ENCODE results near the gene MAT1A. TPM values are rescaled to one million over a fixed set of nuclear protein-coding genes. Genes with fewer than 3 reads are reported as not detected.
"Not testable (repeated sequence)": the region's sequence is repeated elsewhere in the genome, so short reads cannot be mapped to it uniquely, and the experiment has no call there.

Gene MAT1A
- total RNA-seq, 2 donors from 2014 or later, result not detected

DNA sequence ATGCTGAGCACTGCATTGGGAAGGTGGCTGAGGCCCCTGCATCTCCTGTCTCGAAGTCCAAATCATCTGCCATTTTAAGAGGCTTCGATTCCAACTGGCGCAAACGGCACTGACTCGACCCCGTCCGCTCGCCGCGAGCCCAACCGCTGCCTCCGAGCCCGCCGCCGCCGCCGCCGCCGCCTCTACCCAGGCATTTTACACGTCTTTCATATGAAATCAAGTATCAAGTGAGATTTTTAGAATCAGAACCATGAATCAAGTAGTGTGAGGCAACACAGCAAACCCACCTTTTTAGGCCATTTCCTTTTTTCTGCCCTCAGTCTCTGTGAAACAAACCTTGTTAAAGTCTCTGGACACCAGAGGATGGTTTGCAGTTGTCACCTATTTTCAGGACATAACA, 41.8 kb downstream of the MAT1A start:
- DNase-seq (ENCODE audit: low spot score); H3K27ac ChIP-seq; ATAC-seq (ENCODE audit: insufficient number of reproducible peaks, low FRiP score, low read depth); H3K4me1 ChIP-seq (ENCODE audit: control insufficient read depth in 1 of 2, low read depth in 2 of 2); H3K36me3 ChIP-seq; H3K9me3 ChIP-seq; H3K4me3 ChIP-seq; H3K27me3 ChIP-seq (replicated peaks; ENCODE audit: insufficient read depth): not testable (repeated sequence)

DNA sequence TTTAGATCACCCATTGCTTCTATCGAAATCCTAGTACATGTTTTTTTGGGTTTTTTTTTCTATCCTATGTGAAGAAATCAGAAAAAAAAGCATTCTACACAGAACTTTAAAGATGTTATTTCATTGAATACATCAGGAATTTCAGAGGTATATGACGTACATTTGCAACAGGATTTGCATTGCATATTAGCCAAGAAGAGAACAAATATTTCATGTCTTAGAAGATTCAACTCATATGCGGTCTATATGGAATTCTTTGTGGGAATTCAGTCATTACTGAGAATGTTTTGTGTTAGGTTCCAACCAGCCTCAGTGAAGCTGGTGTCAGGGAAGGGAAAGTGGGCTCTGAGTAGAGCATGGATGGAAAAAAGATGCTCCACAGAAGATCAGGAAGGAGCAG, 45.1 kb downstream of the MAT1A start:
- DNase-seq (ENCODE audit: low spot score); H3K27ac ChIP-seq; H3K4me1 ChIP-seq (ENCODE audit: control insufficient read depth in 1 of 2, low read depth in 2 of 2); H3K27me3 ChIP-seq (replicated peaks; ENCODE audit: insufficient read depth); H3K9me3 ChIP-seq; H3K36me3 ChIP-seq; ATAC-seq (ENCODE audit: insufficient number of reproducible peaks, low FRiP score, low read depth); H3K4me3 ChIP-seq: not testable (repeated sequence)

DNA sequence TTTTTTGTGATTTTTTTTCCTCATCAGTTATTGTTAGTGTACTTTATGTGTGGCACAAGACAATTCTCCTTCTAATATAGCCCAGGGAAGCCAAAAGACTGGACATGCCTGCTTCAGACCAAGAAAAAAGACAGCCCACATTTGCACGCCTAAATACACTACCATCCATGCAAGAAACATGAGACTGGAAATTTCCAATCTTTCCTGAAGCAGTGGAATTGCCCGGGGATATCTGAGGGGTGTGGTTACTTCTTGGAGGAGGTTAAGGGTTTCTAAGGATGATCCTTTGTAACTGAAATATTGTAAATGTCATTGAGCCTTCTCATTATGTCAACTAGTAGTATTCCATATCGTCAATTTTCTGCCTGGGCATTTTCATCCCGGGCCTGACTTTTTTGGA, 47.1 kb downstream of the MAT1A start:
- ATAC-seq (ENCODE audit: insufficient number of reproducible peaks, low FRiP score, low read depth), result not testable (repeated sequence)

DNA sequence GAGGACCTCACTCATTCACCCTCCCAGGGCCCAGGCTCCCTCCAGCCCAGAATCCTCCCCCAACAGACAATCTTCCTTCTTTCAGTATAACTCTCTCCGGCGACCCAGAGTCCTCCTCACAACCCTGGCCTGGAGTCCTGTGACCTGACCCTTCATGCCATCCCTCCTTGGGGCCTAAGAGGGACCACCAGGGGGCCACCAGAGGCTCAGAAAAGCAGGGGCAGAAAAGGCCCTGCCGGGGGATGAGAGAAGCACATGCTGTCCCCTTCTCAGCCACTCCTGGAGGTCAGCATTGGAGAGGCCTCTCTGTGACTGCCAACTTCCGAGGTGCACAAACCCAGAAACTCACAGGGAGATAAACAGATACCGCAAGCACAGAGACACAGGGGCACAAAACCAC, 53.0 kb downstream of the MAT1A start:
- not testable (repeated sequence) for ATAC-seq (ENCODE audit: insufficient number of reproducible peaks, low FRiP score, low read depth); H3K9me3 ChIP-seq; H3K27ac ChIP-seq; H3K27me3 ChIP-seq (replicated peaks; ENCODE audit: insufficient read depth); DNase-seq (ENCODE audit: low spot score); H3K4me3 ChIP-seq; H3K4me1 ChIP-seq (ENCODE audit: control insufficient read depth in 1 of 2, low read depth in 2 of 2); H3K36me3 ChIP-seq

More for the DNA sequence above, 47.1 kb downstream of the MAT1A start:
- H3K4me3 ChIP-seq; H3K9me3 ChIP-seq; DNase-seq (ENCODE audit: low spot score); H3K27me3 ChIP-seq (replicated peaks; ENCODE audit: insufficient read depth); H3K4me1 ChIP-seq (ENCODE audit: control insufficient read depth in 1 of 2, low read depth in 2 of 2); H3K27ac ChIP-seq; H3K36me3 ChIP-seq: not testable (repeated sequence)

DNA sequence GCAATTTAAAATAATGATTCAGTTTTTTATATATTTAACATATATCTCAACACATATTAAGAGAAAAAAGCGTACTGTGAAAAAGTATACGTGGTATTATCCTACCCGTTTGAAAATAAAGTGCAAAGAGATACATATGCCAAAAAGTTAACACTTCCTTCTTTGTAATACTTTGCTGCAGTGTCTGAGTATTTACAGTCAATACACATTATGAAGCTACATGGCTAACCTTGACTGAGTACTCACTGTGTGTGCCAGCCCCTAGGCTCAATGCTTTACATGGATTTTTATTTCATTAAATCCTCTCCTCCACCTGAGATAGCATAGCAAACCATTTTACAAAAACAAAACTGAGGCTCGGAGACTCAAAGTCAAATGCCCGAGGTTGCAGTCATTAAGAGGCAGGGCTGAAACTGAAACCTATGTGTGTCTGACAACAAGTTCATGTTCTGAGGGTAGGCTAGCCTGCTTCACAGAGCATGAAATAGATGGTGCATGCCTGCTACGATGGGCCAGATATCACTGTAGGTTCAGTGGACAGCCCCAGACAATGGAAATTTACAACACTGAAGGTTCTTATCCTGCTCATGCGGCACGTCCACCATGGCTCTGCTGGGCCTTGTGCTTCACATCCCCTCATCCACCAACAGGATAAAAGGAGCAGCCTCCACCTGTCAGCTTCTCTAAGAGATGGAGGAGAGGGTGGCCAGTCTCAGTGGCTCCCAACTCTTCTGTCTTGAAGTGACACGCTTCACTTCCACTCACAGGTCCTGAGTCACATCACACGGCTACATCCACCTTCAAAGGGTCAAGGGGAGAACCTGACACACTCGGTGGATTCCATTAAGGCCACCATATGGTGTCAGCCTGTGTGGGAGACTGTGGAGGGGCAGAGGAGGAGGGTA, 54.9 kb downstream of the MAT1A start:
- H3K36me3 ChIP-seq; DNase-seq (ENCODE audit: low spot score); ATAC-seq (ENCODE audit: insufficient number of reproducible peaks, low FRiP score, low read depth); H3K4me3 ChIP-seq; H3K4me1 ChIP-seq (ENCODE audit: control insufficient read depth in 1 of 2, low read depth in 2 of 2); H3K27me3 ChIP-seq (replicated peaks; ENCODE audit: insufficient read depth); H3K9me3 ChIP-seq; H3K27ac ChIP-seq: not testable (repeated sequence)

DNA sequence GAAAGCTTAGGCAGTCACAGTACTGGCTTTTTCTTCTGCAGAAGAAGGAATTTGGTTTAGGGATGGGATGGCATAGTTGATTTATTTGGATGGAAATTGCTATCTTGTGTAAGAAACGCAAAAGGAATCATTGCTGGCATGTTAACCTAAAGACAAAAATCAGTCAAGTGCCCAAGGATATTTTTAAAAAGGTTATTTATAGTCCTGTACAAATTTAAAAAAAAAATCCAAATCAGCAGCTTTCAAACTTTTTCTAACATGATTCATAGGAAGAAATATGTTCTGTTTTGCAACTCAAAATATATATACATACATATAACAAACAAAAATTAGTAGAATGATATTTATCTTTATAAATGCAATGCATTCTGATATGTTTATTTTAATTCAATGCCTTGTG, 55.6 kb downstream of the MAT1A start:
- H3K36me3 ChIP-seq; H3K27ac ChIP-seq; H3K4me3 ChIP-seq; H3K9me3 ChIP-seq; H3K4me1 ChIP-seq (ENCODE audit: control insufficient read depth in 1 of 2, low read depth in 2 of 2); ATAC-seq (ENCODE audit: insufficient number of reproducible peaks, low FRiP score, low read depth); DNase-seq (ENCODE audit: low spot score); H3K27me3 ChIP-seq (replicated peaks; ENCODE audit: insufficient read depth): not testable (repeated sequence)

DNA sequence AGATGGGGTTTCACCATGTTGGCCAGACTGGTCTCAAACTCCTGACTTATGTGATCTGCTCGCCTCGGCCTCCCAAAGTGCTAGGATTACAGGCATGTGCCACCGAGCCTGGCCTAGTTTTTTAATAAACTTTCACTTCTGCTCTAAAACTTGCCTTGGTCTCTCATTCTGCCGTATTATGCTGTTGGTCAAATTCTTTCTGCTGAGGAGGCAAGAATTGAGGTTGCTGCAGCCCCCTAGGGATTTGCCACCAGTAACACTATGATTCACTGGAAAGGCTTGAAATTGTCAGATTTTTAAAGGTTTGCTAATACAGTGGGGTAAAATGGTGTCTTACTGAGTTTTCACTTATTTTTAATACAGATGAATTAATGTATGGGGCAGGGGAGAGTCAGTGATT, 62.7 kb downstream of the MAT1A start:
- not testable (repeated sequence) for DNase-seq (ENCODE audit: low spot score); H3K4me3 ChIP-seq; H3K9me3 ChIP-seq; ATAC-seq (ENCODE audit: insufficient number of reproducible peaks, low FRiP score, low read depth); H3K4me1 ChIP-seq (ENCODE audit: control insufficient read depth in 1 of 2, low read depth in 2 of 2); H3K27ac ChIP-seq; H3K27me3 ChIP-seq (replicated peaks; ENCODE audit: insufficient read depth); H3K36me3 ChIP-seq

DNA sequence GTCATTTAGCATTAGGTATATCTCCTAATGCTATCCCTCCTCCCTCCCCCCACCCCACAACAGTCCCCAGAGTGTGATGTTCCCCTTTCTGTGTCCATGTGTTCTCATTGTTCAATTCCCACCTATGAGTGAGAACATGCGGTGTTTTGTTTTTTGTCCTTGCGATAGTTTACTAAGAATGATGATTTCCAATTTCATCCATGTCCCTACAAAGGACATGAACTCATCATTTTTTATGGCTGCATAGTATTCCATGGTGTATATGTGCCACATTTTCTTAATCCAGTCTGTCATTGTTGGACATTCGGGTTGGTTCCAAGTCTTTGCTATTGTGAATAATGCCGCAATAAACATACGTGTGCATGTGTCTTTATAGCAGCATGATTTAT, 66.4 kb downstream of the MAT1A start:
- H3K4me1 ChIP-seq (ENCODE audit: control insufficient read depth in 1 of 2, low read depth in 2 of 2); H3K27ac ChIP-seq; ATAC-seq (ENCODE audit: insufficient number of reproducible peaks, low FRiP score, low read depth); H3K4me3 ChIP-seq; H3K9me3 ChIP-seq; H3K27me3 ChIP-seq (replicated peaks; ENCODE audit: insufficient read depth); DNase-seq (ENCODE audit: low spot score); H3K36me3 ChIP-seq: not testable (repeated sequence)

Other genes starting within 250 kb of the MAT1A start
- gene TMEM254, start 211.0 kb downstream of the MAT1A start, total RNA-seq, result 10 to 100 TPM in 1 of 2 donors, 1 to 10 TPM in 1; 5.1 to 10.7 TPM
- gene PLAC9, start 156.9 kb downstream of the MAT1A start, total RNA-seq, result 100 to 1,000 TPM in 1 of 2 donors, 10 to 100 TPM in 1; 42.7 to 123 TPM
- 100 to 1,000 TPM; 130 to 198 TPM for gene ANXA11, start 84.1 kb downstream of the MAT1A start, total RNA-seq
- gene DYDC1, start 67.1 kb upstream of the MAT1A start, total RNA-seq, result not detected
- not detected for gene DYDC2, start 67.1 kb upstream of the MAT1A start, total RNA-seq
- gene PRXL2A, start 118.9 kb upstream of the MAT1A start, total RNA-seq, result 10 to 100 TPM; 23.5 to 24.1 TPM
- 10 to 100 TPM; 38.2 to 40.1 TPM for gene TSPAN14, start 164.7 kb upstream of the MAT1A start, total RNA-seq
- gene SH2D4B, start 248.2 kb upstream of the MAT1A start, total RNA-seq, result under 1 TPM in 1 of 2 donors, not detected in 1; 0.92 TPM